MG63 (cell line): ENCODE data around the gene SPPL3. TPM values are rescaled to one million over a fixed set of nuclear protein-coding genes. Genes with fewer than 3 reads are reported as not detected.
"Not testable (repeated sequence)": the region's sequence is repeated elsewhere in the genome, so short reads cannot be mapped to it uniquely, and the experiment has no call there.

ENCODE experiments used
- DNase-seq: peaks from one replicate; pipeline ENCODE4 v3.0.0-alpha.2; 2020
- H3K27me3 ChIP-seq: fragments of 250-450 bp; sonication (Bioruptor Pico); 2 replicates; pipeline ENCODE4 v1.5.1; 2020; ENCODE audit warnings: mild to moderate bottlenecking, moderate library complexity
- H3K36me3 ChIP-seq: fragments of 250-450 bp; sonication (Bioruptor Pico); 2 replicates; pipeline ENCODE4 v1.5.1; 2020; ENCODE audit warnings: mild to moderate bottlenecking, moderate library complexity
- H3K4me3 ChIP-seq: fragments of 250-450 bp; sonication (Bioruptor Pico); 2 replicates; pipeline ENCODE4 v1.5.1; 2020; ENCODE audit warnings: mild to moderate bottlenecking, moderate library complexity
- H3K9me3 ChIP-seq: fragments of 250-450 bp; sonication (Bioruptor Pico); 2 replicates; pipeline ENCODE4 v1.5.1; 2020; ENCODE audit warnings: mild to moderate bottlenecking, moderate library complexity
- total RNA-seq: library from RNA; depleted of rRNA; stranded (reverse); fragments of >200 nt; shearing (Covaris generic); gene quantifications from 2 replicates; pipeline ENCODE4 v1.2.3, GENCODE V29; 2014; ENCODE audit warnings: low replicate concordance

The SPPL3 gene
- total RNA-seq, 1 experiment from 2014 or later: 6.2 TPM

DNA sequence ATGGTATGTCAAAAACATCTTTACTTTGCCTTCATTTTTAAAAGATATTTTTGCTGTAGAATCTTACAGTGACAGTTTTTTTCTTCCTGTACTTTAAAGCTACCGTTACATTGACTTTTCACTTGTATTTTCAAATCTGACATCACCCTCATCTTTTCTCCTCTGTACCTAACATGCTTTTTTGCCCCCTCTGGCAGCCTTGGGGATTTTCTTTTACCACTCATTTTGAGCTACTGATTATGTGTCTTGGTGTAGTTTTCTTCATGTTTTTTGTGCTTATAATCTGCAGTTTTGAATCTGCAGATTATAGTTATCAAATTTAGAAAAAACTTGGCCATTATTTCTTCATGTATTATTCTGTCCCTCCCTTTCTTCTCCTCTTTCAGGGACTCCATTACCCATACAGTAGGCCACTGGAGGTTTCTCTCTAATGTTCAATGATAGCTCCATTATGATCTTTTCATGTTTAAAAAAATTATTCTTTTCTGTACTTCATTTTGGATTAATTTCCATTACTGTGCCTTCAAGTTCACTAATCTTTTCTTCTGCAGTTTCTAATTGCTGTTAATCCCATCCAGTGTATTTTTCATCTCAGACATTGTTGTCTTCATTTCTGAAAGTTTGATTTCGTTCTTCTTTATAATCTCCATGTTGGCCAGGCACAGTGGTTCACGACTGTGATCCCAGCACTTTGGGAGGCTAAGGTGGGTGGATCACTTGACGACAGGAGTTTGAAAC, 108.5 kb downstream of the SPPL3 start:
- peaks cover 20% of the 10 kb centered on the region for H3K9me3 ChIP-seq
- no peak overlapping the region for H3K4me3 ChIP-seq
- no peak for DNase-seq
- H3K36me3 ChIP-seq: peaks cover 6% of the 10 kb centered on the region
- no peaks in the 10 kb centered on the region for H3K27me3 ChIP-seq

DNA sequence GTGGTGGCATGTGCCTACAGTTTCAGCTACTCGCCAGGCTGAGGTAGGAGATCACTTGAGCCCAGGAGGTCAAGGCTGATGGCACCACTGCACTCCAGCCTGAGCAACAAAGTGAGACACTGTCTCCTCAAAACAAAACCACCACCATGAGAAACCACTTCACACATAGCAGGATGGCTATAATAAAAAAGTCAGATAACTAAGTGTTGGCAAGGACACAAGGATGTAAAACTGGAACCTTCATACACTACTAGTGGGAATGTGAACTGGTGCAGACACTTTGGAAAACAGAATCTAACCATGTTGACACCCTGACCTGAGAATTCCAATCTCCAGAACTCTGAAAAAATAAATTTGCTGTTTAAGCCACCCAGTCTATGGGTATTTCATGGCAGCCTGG, 110.8 kb downstream of the SPPL3 start:
- H3K36me3 ChIP-seq: peaks cover 6% of the 10 kb centered on the region
- H3K9me3 ChIP-seq: peaks cover 20% of the 10 kb centered on the region
- no peaks in the 10 kb centered on the region for H3K27me3 ChIP-seq
- no peak for DNase-seq
- no peak overlapping the region for H3K4me3 ChIP-seq

DNA sequence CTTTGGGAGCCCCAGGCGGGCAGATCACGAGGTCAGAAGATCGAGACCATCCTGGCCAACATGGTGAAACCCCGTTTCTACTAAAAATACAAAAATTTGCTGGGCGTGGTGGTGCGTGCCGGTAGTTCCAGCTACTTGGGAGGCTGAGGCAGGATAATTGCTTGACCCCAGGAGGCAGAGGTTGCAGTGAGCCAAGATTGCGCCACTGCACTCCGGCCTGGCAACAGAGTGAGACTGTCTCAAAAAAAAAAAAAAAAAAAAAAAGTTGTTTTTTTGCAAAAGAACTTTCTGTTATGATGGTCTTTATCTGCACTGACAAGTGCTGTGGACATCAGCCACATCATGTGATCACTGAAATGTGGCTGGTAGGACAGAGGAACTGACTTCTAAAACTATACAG, 111.7 kb downstream of the SPPL3 start:
- H3K27me3 ChIP-seq, H3K36me3 ChIP-seq, DNase-seq, H3K4me3 ChIP-seq: not testable (repeated sequence)
- peaks cover 20% of the 10 kb centered on the region for H3K9me3 ChIP-seq

DNA sequence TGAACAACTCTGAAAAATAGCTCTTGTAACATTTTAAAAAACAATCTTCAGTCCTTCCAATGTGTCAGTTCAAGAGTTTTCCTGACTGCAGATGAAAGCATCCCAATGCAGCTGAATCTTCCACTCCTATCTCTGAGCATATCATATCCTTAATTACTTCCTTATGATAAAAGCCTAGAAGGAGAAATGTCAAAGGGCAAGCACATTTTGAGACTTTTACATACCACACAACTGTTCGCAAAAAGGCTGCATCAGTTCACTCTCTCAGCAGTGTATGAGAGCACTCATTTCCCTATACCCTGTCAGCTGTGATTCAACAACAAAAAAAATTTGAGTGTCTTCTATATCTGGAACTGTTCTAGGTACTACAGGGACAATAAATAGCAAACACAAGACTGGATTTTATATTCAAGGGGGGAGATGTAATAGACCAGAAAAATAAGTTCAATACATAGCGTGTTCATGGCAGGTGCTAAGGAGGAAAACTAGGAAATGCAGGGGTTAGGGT, 112.4 kb downstream of the SPPL3 start:
- Histone ChIP-seq H3K27me3 (no peaks in the 10 kb centered on the region), H3K9me3 (peaks cover 20% of the 10 kb centered on the region), H3K36me3 (peaks cover 6% of the 10 kb centered on the region), H3K4me3 (no peak overlapping the region)
- DNase-seq: no peak

DNA sequence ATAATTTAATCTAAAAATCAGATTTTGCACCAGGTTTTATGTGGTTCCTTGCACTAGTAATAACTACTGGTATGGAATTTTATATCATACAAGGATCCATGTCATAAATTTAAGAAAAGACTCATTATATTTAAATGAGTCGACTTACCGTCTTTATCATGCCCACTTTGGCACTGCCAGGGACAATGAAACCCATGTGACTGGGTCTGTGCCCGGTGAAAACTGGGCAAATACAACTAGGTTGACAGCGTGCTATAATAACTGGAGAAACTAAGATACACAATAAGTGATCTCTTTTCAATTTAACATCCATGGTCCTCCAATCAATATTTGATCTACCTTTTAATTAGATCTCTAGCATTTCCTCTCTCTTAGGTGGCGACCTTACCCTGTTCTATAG, 114.0 kb downstream of the SPPL3 start:
- H3K36me3 ChIP-seq: peaks cover 3% of the 10 kb centered on the region; the same call in 1 of the 2 replicates
- peaks cover 5% of the 10 kb centered on the region for H3K9me3 ChIP-seq
- DNase-seq: no peak
- no peaks in the 10 kb centered on the region for H3K27me3 ChIP-seq
- H3K4me3 ChIP-seq: no peak overlapping the region

DNA sequence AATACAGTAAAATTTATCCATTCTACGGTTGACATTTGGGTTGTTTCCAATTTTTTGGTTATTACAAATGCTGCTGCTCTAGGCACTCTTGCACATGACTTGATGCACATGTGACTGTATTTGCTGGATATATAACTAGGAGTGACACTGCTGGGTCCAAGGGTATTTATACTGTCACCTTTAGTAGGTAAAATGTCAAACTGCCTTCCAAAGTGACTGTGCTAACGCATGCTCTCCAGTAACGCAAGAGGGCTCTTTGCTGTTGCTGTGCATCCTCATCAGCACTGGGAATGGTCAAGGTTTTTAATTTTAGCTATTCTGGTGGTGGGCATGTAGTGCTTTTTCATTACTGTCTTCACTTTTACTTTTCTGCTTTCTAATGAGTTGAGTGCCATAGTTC, 116.3 kb downstream of the SPPL3 start:
- H3K36me3 ChIP-seq: peaks cover 2% of the 10 kb centered on the region
- no peaks in the 10 kb centered on the region for H3K27me3 ChIP-seq
- H3K4me3 ChIP-seq: no peak overlapping the region
- no peaks in the 10 kb centered on the region for H3K9me3 ChIP-seq
- no peak for DNase-seq

DNA sequence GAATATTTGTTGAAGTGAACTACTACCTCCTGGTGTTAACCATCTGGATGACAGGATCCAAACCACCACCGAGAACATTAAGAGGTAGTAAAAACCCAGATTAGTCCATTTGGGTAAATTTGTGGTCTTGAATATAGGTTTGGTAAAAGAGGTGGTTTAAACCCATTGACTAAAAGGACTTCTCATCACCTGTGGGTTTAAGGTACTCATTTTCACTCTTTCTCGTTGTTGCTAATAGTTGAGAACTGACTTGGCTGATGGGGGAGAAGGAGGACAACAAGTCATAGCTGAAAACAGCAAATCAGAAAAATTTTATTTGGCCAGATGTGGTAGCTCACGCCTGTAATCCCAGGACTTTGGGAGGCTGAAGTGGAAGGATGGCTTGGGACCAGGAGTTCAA, 119.4 kb downstream of the SPPL3 start:
- H3K4me3 ChIP-seq: no peak overlapping the region
- DNase-seq: no peak
- peaks cover 18% of the 10 kb centered on the region for H3K36me3 ChIP-seq
- H3K27me3 ChIP-seq: no peaks in the 10 kb centered on the region
- no peaks in the 10 kb centered on the region for H3K9me3 ChIP-seq

DNA sequence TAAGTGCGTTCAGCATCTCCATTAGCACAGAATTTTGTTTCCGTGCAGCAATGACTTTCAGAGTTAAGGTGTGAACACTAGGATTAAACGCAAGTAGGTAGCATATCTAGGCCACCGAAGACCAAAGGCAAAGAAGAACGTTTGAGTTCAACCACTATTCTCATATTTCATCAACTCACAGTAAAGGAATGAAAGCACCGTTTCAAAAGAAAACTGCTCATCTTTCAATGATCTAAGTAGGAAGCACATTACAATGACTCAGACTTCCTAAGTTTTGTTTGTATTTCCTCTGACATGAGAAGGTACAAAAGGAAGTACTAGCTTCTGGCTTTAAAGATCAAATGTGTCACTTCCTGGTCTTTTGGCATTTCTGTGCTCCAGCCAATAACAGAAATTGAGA, 121.0 kb downstream of the SPPL3 start:
- DNase-seq: no peak
- Histone ChIP-seq H3K4me3 (no peak overlapping the region), H3K27me3 (no peaks in the 10 kb centered on the region)

DNA sequence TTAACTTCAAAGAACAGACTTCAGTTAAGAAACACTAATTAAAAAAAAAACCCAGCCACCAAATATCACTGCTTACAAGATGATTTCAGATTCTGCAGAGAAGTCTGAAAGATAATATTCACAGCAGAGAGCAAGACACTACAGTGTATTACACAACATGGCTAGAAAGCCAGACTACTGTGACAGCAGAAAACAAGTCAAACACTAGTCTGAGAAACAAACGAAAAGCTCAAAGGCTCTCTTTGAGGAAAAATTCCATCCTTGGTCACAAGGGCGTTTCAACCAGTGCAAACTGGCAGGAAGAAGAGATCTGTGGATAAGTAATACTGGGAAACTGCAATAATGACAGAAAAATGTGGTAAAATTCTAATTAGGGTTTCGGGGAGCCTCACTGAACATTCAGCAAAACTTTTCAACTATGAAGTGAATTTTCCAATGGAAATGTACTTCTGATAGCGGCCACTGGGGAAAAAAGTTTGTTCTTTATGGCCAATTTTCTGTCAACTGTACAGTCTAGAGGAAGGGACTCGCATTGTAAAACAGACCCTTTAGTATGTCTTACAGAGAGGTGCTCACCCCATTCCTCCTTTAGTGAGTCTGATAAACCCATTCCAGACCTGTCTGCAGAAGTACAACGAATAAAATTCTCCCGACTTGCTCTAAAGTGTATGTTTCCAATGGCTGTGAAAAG, 128.2 kb downstream of the SPPL3 start:
- no peak overlapping the region for H3K4me3 ChIP-seq
- DNase-seq: no peak
- no peaks in the 10 kb centered on the region for H3K9me3 ChIP-seq
- H3K36me3 ChIP-seq: peaks cover 6% of the 10 kb centered on the region; the same call in 1 of the 2 replicates
- no peaks in the 10 kb centered on the region for H3K27me3 ChIP-seq

More for the DNA sequence above, 121.0 kb downstream of the SPPL3 start:
- Histone ChIP-seq H3K36me3 (peaks cover 22% of the 10 kb centered on the region), H3K9me3 (no peaks in the 10 kb centered on the region)

DNA sequence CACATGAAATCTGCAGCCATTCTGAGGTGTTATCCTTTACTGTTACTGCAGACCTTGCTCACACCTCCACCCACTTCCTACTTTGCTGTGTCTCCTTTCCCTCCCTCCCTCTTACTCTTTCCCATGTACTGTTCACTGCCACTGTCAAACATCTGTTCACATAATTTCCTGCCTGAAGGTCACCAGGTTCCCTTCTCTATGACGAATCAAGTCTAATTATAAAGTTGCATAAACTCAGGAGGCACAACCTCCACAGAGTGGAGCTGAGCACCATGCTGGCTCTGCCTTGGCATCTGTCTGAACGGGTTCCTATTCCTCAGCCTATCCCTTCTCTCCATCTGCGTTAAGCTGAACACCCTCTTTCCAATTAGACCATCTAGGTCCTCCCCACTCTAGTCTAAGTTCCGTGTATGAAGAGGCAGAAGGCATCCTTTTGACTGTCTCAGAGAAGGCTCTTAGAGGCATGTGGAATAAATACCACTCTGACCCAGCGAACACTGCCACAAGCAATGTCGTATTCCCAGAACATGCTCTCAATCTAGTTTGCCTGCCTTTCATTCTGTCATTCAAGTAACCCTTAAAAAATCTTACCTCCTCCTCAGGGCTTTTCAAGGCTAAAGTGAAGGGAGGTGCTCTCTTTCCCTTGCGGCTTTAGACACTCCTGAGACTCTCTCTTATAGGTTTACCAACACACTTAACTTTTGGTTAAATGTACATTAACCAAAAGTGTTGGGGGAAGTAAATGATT, 129.8 kb downstream of the SPPL3 start:
- no peak for DNase-seq
- peaks cover 4% of the 10 kb centered on the region; the same call in 1 of the 2 replicates for H3K36me3 ChIP-seq
- no peak overlapping the region for H3K4me3 ChIP-seq
- H3K27me3 ChIP-seq: no peaks in the 10 kb centered on the region
- no peaks in the 10 kb centered on the region for H3K9me3 ChIP-seq

DNA sequence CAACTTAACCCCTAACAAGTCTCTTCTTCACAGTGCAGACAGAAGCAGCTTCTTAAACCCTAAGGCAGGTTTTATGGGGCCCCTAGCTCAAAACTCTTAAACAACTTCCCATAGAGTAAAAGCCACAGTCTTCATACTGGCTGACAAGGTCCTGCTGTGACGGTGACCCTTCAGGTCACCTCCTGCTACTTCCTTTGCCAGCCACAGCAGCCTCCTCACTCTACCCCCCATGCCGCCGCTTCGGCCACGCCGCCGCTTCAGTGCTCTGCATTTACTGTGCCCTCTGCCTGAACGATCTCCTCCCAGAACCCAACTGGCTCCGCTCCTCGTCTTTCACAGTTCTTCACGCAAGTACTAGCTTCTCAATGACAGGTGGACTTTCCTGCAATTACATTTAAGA, 133.1 kb downstream of the SPPL3 start:
- H3K9me3 ChIP-seq: no peaks in the 10 kb centered on the region
- DNase-seq: no peak
- H3K4me3 ChIP-seq: no peak overlapping the region
- no peaks in the 10 kb centered on the region for H3K27me3 ChIP-seq
- peaks cover 7% of the 10 kb centered on the region; the same call in 1 of the 2 replicates for H3K36me3 ChIP-seq

DNA sequence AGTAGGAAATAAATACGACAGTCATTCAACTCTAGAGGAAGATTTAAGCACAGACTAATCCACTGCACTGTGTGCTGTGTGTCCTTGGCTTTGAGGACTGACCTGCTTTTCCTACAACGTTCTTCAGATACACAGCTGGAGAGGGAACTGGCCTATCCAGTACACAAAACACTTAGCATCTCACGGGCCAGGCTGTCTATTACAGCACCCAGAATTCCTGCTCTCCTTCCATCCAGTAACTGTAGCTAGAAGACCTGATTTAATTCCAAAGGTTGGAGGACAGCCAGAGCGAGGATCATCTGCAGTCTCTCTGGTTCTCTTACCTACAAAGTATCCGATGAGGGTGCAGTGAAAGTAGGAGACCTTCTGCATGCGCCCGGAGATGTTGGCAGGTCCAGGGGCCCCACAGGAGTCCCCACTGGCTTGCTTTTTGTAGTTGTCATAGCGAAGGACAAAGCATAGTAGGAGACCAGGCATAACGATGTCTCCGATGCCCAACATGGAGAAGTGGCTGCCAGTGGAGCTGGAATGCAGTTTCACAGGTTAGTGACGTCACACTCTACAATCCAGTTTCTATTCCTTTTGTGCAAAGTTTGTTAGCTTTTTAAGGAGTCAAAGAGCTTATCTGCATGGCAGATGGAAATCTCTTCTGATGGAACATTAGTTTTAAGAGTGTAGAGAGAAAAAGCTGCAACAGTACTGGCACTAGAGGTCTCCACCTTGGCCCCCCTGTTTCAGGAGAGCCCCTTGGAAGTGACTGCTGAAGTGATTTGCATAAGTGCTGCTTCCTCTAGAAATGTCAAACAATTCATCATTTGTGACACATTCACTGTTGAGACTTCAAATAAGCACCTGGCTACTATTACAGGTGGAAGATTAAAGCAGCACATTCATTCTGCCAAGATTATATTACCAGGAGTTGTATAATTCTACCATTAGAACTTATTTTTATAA, 136.8 kb downstream of the SPPL3 start:
- Histone ChIP-seq H3K9me3 (no peaks in the 10 kb centered on the region), H3K27me3 (no peaks in the 10 kb centered on the region), H3K4me3 (no peak overlapping the region), H3K36me3 (peaks cover 15% of the 10 kb centered on the region)
- no peak for DNase-seq

DNA sequence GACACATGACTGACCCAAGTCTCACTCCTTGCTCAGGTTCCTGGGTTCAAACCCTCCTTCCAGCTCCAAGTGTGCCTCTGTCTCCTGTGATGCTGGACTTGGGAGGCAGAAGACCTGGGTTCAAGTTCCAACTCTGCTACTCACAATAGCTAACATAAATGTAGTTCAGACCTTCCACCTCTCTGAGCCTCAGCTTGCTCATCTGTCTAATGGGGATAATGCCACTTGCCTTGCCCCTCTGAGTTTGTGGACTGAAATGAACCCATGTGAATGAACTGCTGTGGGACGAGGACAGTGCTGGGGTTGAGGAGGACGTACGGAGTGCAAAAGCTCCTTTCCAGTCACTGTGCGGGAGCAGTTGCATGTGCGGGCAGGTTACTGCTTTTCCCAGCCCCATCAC, 137.6 kb downstream of the SPPL3 start:
- peaks cover 15% of the 10 kb centered on the region for H3K36me3 ChIP-seq
- H3K4me3 ChIP-seq: no peak overlapping the region
- no peaks in the 10 kb centered on the region for H3K27me3 ChIP-seq
- DNase-seq: no peak
- H3K9me3 ChIP-seq: no peaks in the 10 kb centered on the region

DNA sequence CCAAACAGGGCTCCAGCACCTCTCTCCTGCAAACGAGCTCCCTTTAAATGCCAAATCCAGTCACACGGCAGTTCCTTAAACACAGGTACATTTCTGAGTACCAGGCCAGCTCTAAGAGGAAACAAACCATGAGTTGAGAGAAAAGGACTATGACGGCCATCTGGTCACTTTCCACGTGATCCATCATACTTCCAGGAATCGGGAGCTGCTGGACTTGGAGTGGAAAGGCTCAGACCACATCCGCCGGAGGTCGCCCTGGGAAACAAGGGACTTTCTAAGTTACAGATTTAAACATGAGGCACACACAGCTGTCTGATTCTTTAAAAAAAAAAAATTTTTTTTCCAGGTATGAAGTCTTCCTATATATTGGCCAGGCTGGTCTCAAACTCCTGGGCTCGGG, 139.3 kb downstream of the SPPL3 start:
- Histone ChIP-seq H3K36me3 (peaks cover 15% of the 10 kb centered on the region), H3K9me3 (no peaks in the 10 kb centered on the region), H3K27me3 (no peaks in the 10 kb centered on the region), H3K4me3 (no peak overlapping the region)
- DNase-seq: no peak

DNA sequence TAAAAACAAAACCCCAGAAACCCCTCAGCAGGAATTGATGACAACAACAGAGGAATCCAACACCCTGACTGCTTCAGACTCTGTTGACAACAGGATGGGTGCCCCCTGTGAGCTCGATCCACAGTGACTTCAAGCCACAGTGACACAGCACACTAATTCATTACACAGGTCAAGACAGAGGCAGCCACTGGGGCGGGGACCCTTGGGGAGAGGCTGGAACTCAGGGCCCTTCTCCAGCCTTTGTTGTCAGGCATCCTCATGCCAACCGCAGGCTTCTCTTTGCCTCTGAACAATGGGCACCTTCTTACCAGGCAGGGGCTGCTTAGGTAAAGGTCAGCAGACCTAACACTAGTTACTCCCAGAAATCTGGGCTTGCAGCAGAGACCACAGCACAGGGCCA, 140.9 kb downstream of the SPPL3 start:
- no peaks in the 10 kb centered on the region for H3K9me3 ChIP-seq
- peaks cover 15% of the 10 kb centered on the region for H3K36me3 ChIP-seq
- no peaks in the 10 kb centered on the region for H3K27me3 ChIP-seq
- DNase-seq: no peak
- H3K4me3 ChIP-seq: no peak overlapping the region

DNA sequence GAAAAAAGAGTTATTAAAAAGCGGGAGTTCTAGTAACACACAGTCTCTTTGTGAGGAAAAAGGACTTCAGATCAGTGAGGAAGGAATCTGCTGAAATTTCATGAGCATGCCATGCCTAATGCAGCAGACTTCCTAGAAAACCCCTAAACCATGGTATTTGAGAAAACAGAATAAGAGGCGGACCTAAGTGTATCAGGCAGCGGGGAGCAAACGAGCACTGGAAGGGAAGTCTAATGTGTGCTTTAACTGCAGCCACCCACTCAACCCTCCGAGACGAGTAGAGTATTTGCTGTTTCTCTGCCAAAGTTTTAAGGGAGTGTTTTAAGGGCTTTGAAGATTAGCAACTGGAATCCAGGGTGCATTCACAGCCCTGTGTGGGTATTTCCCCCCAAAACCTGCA, 142.1 kb downstream of the SPPL3 start:
- Histone ChIP-seq H3K36me3 (peaks cover 15% of the 10 kb centered on the region), H3K27me3 (no peaks in the 10 kb centered on the region), H3K9me3 (no peaks in the 10 kb centered on the region), H3K4me3 (no peak overlapping the region)
- no peak for DNase-seq
